IPS DF 4.7 (cell line): ENCODE measurements around the gene PAPPA2.

Experiments
- DNase-seq: peaks from one replicate; pipeline ENCODE4 v3.0.0-alpha.2; 2013; ENCODE audit warnings: low spot score; ENCODE audit errors: extremely low read depth

The PAPPA2 gene

DNA sequence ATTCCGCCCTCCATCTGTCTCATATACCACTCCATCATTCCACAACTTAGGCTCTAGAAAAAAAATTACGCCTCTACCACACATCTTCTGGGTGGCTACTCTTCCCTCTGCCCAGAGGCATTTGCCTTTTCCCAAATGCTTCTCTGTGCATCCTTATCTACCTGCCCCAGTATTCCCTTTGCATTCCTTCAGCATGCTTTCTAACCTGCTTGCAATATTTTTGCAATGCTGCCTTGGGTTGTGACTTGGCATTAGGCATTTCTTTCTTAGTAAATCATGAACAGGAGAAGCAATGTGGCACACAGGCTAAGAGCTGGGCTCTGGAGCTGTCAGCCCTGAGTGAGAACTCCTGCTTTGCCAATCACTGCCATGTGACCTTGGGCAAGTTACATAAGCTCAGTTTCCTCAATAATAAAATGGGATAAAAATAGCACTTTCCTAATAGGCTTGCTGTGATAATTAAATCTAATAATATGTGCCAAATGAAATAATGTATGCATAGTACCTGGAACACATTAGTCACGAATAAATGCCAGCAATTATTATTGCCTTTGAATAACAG, 425.6 kb downstream of the PAPPA2 start:
- DNase-seq: no peak

DNA sequence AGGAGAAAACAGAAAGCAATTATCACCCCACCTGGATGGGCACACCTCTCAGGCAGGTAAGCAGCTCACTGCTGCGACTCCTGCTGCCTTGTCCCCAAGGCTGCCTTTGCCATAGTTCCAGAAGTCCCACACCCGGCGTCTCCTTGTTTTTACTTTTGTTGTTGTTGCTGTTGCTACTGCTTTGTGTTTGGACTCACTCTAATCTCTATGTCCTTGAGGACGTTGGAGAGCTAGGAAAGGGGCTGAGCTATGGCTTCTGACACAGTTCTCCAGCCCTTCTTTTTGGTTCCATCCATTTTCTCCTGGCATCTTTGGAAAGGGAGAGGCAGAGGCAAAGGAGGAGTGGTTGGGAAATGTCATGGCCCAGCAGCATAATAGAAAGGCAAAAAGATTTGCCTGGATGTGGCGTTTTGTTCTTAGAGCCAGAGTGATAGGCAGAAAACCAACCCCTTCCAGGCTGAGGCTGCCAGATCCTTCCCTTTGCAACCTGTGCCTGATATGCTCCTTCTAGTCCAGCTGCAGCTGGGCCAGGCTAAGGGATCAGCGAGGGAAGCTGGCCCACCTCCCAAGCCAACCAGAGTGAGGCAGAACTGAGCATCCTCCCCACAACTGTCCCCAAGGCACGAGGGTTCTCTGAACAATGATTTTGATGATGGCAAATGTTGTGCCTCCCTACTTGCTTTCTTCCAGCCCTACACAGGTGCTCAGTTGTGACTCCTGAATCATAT, 430.8 kb downstream of the PAPPA2 start:
- DNase-seq: no peak

DNA sequence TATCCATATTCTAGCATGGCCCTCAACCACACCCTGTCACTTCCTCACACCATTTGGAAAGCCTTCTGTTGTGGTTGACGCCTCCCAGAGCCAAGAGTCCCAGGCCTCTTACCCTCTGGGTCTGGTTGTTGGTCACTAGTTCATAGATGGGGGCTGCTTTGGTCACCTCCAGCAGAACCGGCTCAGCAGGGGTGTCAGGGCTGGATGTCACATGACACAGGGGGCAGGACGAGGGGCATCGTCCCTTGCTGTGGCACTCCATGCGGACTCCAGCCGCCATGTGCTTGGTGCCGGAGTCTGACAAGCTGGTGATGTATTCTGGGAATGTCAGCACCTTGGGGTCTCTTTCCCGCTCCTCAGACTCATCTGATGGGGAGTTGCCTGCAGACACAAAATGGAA, 431.5 kb downstream of the PAPPA2 start:
- DNase-seq: no peak
